IMR-90 (cell line): Measurements from ENCODE around the gene IL20. TPM values are rescaled to one million over a fixed set of nuclear protein-coding genes. Genes with fewer than 3 reads are reported as not detected.
A peak's percentile ranks its signal among the peaks of the same experiment; 100 is the strongest.

Experiments used
- ATAC-seq: fragments of 200-7000 bp; cut with Tn5 transposase; 2 replicates; pipeline ENCODE4 v1.9.1; 2020; ENCODE audit warnings: low read depth, mild to moderate bottlenecking, moderate library complexity
- BruUV-seq: library from RNA; stranded (reverse); fragments of 400-500 nt; replicated peaks from 2 replicates; lab custom pipeline; 2021; lab: Mats Ljungman, UMichigan
- CTCF ChIA-PET: fragments of 300-600 bp; formaldehyde crosslinking; extraction: SDS; loops from one replicate; lab custom pipeline; 2021; ENCODE audit warnings: antibody characterized with exemption; lab: Yijun Ruan, JAX
- POLR2A ChIA-PET: fragments of 300-600 bp; sonication (Branson Sonifier 250); formaldehyde crosslinking; loops from one replicate; lab custom pipeline; 2022; ENCODE audit warnings: antibody characterized with exemption; ENCODE audit not compliant: unreplicated experiment; lab: Charles Lee
- DNase-seq: peaks from one replicate; pipeline ENCODE4 v3.0.0; 2013
- H2AFZ ChIP-seq: replicated peaks from 2 replicates; pipeline ENCODE3; 2013; ENCODE audit warnings: low read length, mild to moderate bottlenecking; ENCODE audit not compliant: poor library complexity
- H2AK5ac ChIP-seq: 2 replicates; pipeline ENCODE4 v1.6.1; 2013; ENCODE audit warnings: low read depth, low read length, inconsistent platforms
- H2AK9ac ChIP-seq: replicated peaks from 2 replicates; pipeline ENCODE3; 2013; ENCODE audit warnings: mild to moderate bottlenecking, low read depth, low read length, moderate library complexity; ENCODE audit not compliant: poor library complexity
- H2BK120ac ChIP-seq: 2 replicates; pipeline ENCODE4 v1.6.1; 2013; ENCODE audit warnings: low read depth, low read length, inconsistent platforms
- H2BK15ac ChIP-seq: 3 replicates; pipeline ENCODE4 v1.6.1; 2013; ENCODE audit warnings: low read depth, low read length, inconsistent platforms
- H2BK20ac ChIP-seq: 2 replicates; pipeline ENCODE4 v1.6.1; 2013; ENCODE audit warnings: low read depth, mild to moderate bottlenecking, inconsistent platforms, low read length, moderate library complexity
- H2BK5ac ChIP-seq: 2 replicates; pipeline ENCODE4 v1.6.1; 2013; ENCODE audit warnings: mild to moderate bottlenecking, low read depth, low read length, inconsistent platforms; ENCODE audit not compliant: poor library complexity, severe bottlenecking
- H3K14ac ChIP-seq: replicated peaks from 2 replicates; pipeline ENCODE4 v1.6.1; 2013; ENCODE audit warnings: low read depth, low read length, inconsistent platforms
- H3K18ac ChIP-seq: 2 replicates; pipeline ENCODE4 v1.6.1; 2013; ENCODE audit warnings: low read depth, low read length, control low read depth
- H3K23ac ChIP-seq: 2 replicates; pipeline ENCODE4 v1.6.1; 2013; ENCODE audit warnings: low read depth, low read length, inconsistent platforms
- H3K27ac ChIP-seq: 2 replicates; pipeline ENCODE4 v1.5.1; 2013; ENCODE audit warnings: mild to moderate bottlenecking, control low read depth, low read length; ENCODE audit not compliant: insufficient read depth
- H3K27me3 ChIP-seq: 2 replicates; pipeline ENCODE4 v1.6.1; 2013; ENCODE audit warnings: low read length; ENCODE audit not compliant: control insufficient read depth, insufficient read depth
- H3K36me3 ChIP-seq: 2 replicates; pipeline ENCODE4 v1.6.1; 2013; ENCODE audit warnings: low read length, mixed read lengths; ENCODE audit not compliant: control insufficient read depth, insufficient read depth
- H3K4ac ChIP-seq: 2 replicates; pipeline ENCODE4 v1.6.1; 2013; ENCODE audit warnings: low read depth, low read length, inconsistent platforms
- H3K4me1 ChIP-seq: 2 replicates; pipeline ENCODE4 v1.6.1; 2013; ENCODE audit warnings: low read length, mixed read lengths; ENCODE audit not compliant: control insufficient read depth, insufficient read depth
- H3K4me2 ChIP-seq: 2 replicates; pipeline ENCODE4 v1.6.1; 2013; ENCODE audit warnings: low read depth, mild to moderate bottlenecking, control low read depth, low read length, moderate library complexity
- H3K4me3 ChIP-seq: 2 replicates; pipeline ENCODE4 v1.5.1; 2013; ENCODE audit warnings: low read depth, mild to moderate bottlenecking, control low read depth, low read length, moderate library complexity; ENCODE audit not compliant: insufficient read depth
- H3K56ac ChIP-seq: 2 replicates; pipeline ENCODE4 v1.6.1; 2013; ENCODE audit warnings: low read length, inconsistent platforms; ENCODE audit not compliant: insufficient read depth; ENCODE audit errors: extremely low read depth
- H3K79me1 ChIP-seq, 2 experiments: 2 replicates each; pipeline ENCODE4 v1.6.1; 2013; ENCODE audit warnings: low read length in 2 of 2, inconsistent platforms in 1 of 2, low read depth in 1 of 2
- H3K9ac ChIP-seq: 2 replicates; pipeline ENCODE4 v1.6.1; 2013; ENCODE audit warnings: low read depth, low read length, control low read depth
- H3K9me1 ChIP-seq: 2 replicates; pipeline ENCODE4 v1.6.1; 2013; ENCODE audit warnings: low read length, inconsistent platforms; ENCODE audit not compliant: insufficient read depth
- H3K9me3 ChIP-seq: 2 replicates; pipeline ENCODE4 v1.6.1; 2013; ENCODE audit warnings: low read length; ENCODE audit not compliant: control insufficient read depth, insufficient read depth
- H4K20me1 ChIP-seq: 2 replicates; pipeline ENCODE4 v1.6.1; 2013; ENCODE audit warnings: low read length, inconsistent platforms; ENCODE audit not compliant: insufficient read depth
- H4K5ac ChIP-seq: 2 replicates; pipeline ENCODE4 v1.6.1; 2013; ENCODE audit warnings: mild to moderate bottlenecking, low read depth, low read length, control low read depth
- H4K8ac ChIP-seq, 2 experiments: 2 replicates each; pipeline ENCODE4 v1.6.1; 2013; ENCODE audit warnings: low read depth in 2 of 2, low read length in 2 of 2, control low read depth in 1 of 2, inconsistent platforms in 1 of 2
- H4K91ac ChIP-seq: 2 replicates; pipeline ENCODE4 v1.6.1; 2013; ENCODE audit warnings: low read depth, low read length, inconsistent platforms; ENCODE audit not compliant: insufficient read depth
- CEBPB ChIP-seq: IDR thresholded peaks from 2 replicates; pipeline ENCODE4 v1.6.1; 2012; ENCODE audit warnings: low read depth, low read length, improper control_type of control experiment
- WGBS, 2 experiments: methylation state at CpG; one replicate each; pipeline versions ENCODE4 v1.1.5 to v1.1.7; 2013; ENCODE audit warnings: missing lambda C conversion rate in 2 of 2; ENCODE audit not compliant: insufficient read length in 1 of 2; ENCODE audit errors: extremely low coverage in 2 of 2; 5-methylcytosine and 5-hydroxymethylcytosine counted together
- dilution Hi-C: fragments of 300-500 bp; cut with HindIII; formaldehyde crosslinking; loops from one replicate; pipeline ENCODE4 v1.14.3; 2018; ENCODE audit warnings: low sequenced_read_pairs; ENCODE audit not compliant: unreplicated experiment
- in situ Hi-C: fragments of 300-500 bp; cut with MboI; formaldehyde crosslinking; loops from 3 replicates; pipeline ENCODE4 v1.14.3; 2019; ENCODE audit warnings: low sequenced_read_pairs, inconsistent platforms, mixed read lengths
- intact Hi-C: fragments of 100-400 bp; cut with micrococcal nuclease; formaldehyde crosslinking; loops from 2 replicates; pipeline ENCODE4 v1.10.0; 2022
- polyA plus RNA-seq, 3 experiments: library from polyadenylated mRNA; depleted of rRNA; stranded (reverse); fragments of >200 nt; gene quantifications; 2 replicates each; pipeline ENCODE4 v1.2.3, GENCODE V29; 2012; ENCODE audit warnings: low replicate concordance in 1 of 3
- total RNA-seq: library from RNA; depleted of rRNA; stranded (reverse); fragments of >200 nt; gene quantifications from 2 replicates; pipeline ENCODE4 v1.2.3, GENCODE V29; 2012

Gene IL20
- total and polyA plus RNA-seq, 2 of the 4 experiments (the other 2 are of a cell fraction), result not detected

DNA sequence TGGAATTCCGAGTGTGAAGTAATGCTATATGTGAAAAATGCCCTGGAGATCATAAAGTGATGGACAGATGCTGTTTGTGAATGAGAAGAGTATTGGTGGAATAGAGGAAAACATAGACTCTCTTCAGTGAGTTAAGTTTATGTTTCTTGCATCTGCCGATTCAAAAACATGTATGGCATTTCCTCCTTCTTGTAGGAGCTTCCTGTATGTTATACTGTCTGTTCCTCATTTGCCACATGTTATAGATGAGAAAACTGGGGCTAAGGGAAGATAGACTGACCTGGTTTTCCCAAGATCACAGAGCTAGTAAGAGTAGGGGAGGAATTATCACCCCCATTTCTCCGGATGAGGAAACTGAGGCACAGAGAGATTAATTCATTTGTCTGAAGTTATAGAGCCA is 41.1 kb upstream of the IL20 start:
- BruUV-seq, result no TSS peak
- 100% methylated on average over 1 of the region's 3 CpGs; no CpG with 5 or more reads in 1 of the 2 experiments for WGBS, 2 experiments
- no peak overlapping the region for H2AK9ac ChIP-seq
- H4K5ac ChIP-seq, result peak overlapping the region; percentile 68
- intact Hi-C loops (no loop called here), in situ Hi-C loops (no loop called here), dilution Hi-C loops (no loop called here)
- peak overlapping the region; percentile 94; the same call in 1 of the 2 replicates for H3K4ac ChIP-seq
- H3K36me3 ChIP-seq, result no peaks in the 10 kb centered on the region
- peaks cover 6% of the 10 kb centered on the region for H3K9me1 ChIP-seq
- H4K8ac ChIP-seq, result peak overlapping the region; percentile 61 to 90; a peak in 3 of 4 replicates
- DNase-seq (peak; percentile 51), ATAC-seq (peak; percentile 84)
- peaks cover 5% of the 10 kb centered on the region for H3K4me1 ChIP-seq
- peak overlapping the region; percentile 40 for H3K23ac ChIP-seq
- CTCF ChIA-PET, result interaction anchor here (0.6 to 0.7 kb wide), 2 partner anchors 10 to 20 kb away, joined by 3 to 4 read pairs; no protein-coding TSS in a partner anchor
- H2BK5ac ChIP-seq, result peak overlapping the region; percentile 88
- H3K4me2 ChIP-seq, result peak overlapping the region; percentile 48; the same call in 1 of the 2 replicates
- H4K20me1 ChIP-seq, result no peaks in the 10 kb centered on the region
- peak overlapping the region; percentile 97 for H2BK120ac ChIP-seq
- peak overlapping the region; percentile 68; the same call in 1 of the 2 replicates for H3K27ac ChIP-seq
- peak overlapping the region; percentile 83; the same call in 1 of the 2 replicates for H2AK5ac ChIP-seq
- no peaks in the 10 kb centered on the region; the same call in 1 of the 2 replicates for H3K27me3 ChIP-seq
- H3K9ac ChIP-seq, result no peak overlapping the region
- peak overlapping the region; percentile 88 for H4K91ac ChIP-seq
- peak overlapping the region; percentile 96 for H2BK20ac ChIP-seq
- no peaks in the 10 kb centered on the region for H3K79me1 ChIP-seq
- POLR2A ChIA-PET, result no interaction called here
- H3K4me3 ChIP-seq, result no peak overlapping the region
- TF ChIP-seq CEBPB, result no peak
- H3K9me3 ChIP-seq, result no peaks in the 10 kb centered on the region
- peak overlapping the region; percentile 92 for H3K18ac ChIP-seq
- peak overlapping the region; percentile 92 for H3K14ac ChIP-seq
- H2BK15ac ChIP-seq, result peak overlapping the region; percentile 71
- peak overlapping the region; percentile 67; the same call in 1 of the 2 replicates for H3K56ac ChIP-seq
- peak overlapping the region; percentile 90 for H2AFZ ChIP-seq
